GM19395 (cell line): Measurements from ENCODE around the gene ACOXL.

Experiments used
- ATAC-seq: cut with Tn5 transposase; IDR thresholded peaks from one replicate; pipeline ENCODE4 v1.9.1; 2021; ENCODE audit warnings: mild to moderate bottlenecking, moderate library complexity; ENCODE audit not compliant: unreplicated experiment

ACOXL gene

DNA sequence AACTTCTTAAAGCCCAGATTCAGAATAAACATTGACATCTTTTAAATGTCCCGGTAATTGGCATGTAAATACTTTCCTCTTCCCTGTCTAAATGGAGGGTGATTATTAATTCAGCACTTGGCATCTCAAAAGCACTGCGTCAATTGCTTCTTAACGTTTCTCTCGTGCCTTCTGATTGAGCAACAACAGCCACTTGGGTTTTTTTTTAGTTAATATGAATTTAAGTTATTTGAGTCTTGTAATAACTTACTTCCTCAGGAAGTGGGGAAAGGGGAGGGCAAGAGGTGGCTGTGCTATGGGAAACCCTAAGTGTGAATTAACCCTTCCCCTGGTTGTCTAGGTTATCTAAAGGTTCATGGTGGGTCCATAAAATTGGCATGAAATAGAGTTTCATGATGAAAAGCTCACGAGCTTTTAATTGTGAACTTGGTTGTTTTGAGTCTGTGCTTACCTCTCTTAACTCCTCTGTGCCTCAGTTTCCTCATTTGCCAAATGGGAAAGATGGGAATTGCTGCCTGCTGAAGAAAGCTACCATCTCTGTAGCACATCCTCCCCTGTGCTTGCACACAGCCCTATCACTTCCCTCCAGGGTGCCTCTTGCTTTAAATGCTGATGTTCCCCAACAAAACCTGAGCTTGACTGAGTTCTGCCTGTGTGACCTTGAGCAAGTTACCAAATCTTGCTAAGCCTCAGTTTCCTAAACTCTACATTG is 262.0 kb downstream of the ACOXL start:
- no peak for ATAC-seq

DNA sequence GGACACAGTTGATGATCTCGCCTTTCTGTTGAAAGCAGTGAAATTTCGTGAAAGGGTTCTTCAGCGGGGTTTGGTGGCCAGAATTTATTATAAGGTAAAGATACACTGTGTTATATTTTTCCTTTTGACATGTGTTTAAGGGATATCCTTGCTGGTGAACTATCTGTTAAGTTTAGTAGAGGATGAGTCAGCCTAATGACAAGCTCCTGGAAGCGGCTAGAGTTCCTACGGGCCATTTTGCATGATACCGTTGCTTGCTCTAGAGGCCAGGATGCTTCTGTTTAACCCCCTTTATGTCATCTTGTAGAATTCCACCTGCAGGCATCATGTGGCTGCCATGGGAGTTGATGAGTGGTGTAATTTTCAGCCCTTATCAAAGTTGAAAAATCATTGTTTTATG is 263.5 kb downstream of the ACOXL start:
- ATAC-seq: no peak

DNA sequence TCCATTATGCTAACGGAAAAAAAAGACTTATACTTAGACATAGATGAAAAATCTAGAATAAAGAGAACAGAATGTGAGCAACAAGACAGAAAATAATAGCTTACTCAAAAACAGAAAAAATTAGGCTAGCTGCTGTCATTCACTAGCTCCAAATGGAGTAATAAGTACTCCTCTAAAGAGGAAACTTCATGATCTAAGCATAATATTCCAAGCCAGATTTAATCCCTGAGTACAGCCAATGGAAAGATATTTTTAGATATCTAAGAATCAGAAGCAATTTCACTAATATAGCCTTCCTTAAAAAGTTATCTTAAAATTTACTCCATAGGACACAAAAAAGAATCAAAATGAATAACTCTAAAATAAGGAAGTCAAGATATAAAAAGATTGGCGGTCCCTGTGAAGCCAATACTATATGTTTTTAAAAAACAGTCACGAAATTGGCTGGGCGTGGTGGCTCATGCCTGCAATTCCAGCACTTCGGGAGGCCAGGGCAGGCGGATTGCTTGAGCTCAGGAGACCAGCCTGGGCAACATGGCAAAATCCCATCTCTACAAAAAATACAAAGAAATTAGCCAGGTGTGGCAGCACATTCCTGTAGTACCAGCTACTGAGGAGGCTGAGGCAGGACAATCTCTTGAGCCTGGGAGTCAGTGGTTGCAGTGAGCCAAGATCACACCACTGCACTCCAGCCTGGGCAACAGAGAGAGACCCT is 265.1 kb downstream of the ACOXL start:
- no peak for ATAC-seq

DNA sequence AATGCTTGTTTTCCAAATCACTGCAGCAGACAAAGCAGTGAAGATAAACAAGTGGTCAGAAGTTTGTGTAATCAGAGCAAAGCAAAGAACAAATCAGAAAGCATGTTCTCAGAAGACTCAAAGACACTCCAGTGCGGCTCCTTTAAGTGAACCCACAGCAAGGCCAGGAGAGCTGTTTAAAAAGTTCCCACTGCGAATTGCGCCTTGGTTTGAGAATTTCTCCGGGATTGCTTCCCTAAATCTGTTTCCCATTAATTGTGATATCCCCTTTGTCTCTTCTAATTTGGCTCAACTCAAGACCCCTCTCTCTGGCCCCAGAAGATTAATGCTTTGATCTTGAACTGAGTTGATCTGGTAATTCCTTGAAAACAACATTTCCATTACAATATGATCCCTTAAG is 265.9 kb downstream of the ACOXL start:
- ATAC-seq: no peak

DNA sequence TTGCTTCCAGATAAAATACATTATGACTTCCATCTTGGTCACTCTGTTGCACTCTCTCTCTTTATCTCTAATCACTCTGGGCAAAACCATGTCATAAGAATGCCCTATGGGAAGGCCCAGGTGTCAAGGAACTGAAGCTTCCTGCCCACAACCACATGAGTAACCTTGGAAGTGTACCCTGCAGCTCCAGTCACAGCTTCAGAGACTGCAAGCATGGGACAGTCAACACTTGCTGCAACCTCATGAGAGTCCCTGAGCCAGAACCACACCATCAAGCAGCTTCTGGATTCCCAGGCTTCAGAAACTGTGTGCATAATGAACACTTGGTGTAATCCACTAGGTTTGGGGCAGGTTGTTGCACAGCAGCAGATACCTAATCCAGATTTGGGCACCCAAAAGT is 267.3 kb downstream of the ACOXL start:
- no peak for ATAC-seq

DNA sequence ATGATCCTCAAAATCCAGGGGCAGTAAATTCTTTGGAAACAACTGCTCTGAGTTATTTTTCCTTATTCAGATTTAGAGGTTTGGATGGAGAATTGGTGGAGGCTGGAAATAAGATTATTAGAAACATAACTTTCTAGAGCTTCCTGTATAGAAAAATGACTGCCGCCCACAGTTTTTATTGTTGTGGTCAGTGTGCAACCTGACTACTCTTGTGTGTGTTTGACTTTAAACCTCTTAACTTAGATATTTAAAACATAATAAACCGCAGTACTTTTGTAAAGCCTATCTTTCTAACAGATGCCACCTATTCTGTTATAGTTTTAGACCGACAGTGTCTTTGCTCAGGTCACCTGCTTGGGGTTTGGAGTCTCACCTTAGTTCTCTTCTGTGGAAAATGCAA is 272.9 kb downstream of the ACOXL start:
- ATAC-seq: no peak

DNA sequence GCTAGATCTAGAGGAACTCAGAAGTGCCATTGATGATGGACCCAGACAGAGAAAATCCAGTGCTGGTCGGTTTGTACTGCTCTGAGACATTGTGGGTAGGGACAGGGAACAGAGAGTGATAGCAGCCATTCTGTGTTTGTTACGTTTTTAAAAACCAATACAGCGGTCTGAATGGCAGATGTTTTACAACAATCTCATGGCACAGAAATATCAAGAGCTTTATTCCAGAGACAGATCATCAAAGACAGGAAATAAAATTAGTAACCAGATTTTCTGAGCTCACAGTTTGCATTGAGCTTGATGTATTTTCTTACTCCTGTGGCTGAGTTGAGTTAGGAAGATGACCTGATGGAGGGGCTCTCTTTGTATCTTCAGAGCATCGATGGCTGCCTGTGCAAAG is 273.4 kb downstream of the ACOXL start:
- no peak for ATAC-seq

DNA sequence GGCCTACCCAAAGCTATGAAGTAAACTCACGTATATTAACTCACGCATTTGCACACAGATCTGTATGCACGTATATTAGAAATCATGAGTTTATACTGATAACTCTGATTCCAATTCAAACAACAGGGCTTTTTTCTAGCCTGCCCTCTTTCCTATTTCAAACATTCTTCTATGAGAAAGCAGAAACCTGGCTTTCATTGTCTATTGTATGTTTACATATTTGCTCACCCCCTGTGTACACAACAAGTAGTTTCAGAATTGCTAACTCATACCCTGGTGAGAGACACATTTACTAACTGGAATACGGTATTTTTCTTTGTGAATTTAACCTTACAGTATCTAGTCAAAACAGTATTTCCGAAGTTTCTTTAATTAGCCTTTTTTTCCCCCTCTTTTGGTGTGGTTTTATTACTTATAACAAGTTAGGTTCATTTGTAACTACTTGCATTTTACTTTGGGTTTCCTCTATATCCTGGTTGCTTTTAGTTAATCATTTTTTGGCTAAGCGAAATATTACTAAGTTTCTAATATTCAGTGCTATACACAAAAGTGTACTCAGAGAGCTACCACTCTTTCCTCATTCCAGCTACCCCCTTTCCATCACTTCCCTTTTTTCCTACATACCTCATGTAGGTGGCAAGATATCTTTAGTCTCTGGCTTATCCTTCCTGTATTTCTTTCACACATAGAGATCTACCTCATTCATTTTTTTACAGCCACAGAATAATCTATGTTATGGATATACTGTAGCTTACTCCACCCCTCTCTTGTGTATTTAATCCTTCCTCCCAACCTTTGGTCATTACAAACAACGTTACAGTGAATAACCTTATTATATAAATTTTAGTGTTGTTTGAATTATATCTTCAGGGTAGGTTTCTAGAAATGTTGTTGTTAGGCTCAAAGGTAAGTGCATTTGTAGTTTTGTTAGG is 275.6 kb downstream of the ACOXL start:
- no peak for ATAC-seq

DNA sequence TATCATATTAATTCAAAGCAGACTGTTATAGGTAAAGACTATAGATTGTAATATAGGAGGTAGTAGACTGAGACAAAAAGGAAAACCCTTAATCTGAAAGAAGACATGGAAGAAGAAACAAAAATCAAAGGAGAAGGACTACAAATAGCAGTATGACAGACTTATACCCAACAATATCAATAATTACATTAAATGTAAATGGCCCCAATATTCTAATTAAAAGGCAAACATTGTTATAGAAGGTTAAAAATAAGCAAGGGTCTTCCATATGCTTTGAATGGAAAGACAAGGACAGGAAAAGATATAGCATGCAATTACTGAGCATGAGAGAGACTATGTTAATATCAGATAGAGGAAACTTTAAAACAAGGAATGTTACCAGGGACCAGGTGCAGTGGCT is 278.8 kb downstream of the ACOXL start:
- no peak for ATAC-seq

DNA sequence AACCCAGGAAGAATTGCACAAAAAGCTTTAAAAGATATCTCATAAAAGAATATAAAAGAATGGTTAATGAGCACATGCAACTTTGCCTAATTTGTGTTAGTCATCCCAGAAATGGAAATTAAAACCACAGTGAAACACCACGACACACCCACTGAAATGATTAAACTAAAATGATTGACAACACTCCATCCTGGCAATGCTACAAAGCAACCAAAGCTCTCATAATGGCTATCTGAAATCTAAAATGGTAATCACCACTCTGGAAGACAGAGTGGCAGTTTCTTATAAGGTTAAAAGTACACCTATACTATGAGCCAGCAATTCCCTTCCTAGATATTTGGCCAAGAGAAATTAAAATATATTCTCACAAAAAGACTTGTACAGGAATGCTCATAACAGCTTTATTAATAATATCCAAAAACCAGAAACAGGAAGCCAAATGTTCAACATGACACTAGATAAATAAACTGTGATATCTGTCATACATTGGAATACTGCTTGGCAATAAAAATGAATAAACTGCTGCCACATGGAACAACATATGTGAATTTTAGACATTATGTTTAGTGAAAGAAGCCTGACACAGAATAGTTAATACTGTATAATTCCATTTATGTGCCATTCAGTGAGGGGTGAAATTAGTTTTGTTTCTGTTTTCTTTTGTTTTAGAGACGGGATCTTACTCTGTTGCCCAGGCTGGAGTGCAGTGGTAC is 283.1 kb downstream of the ACOXL start:
- ATAC-seq: no peak

DNA sequence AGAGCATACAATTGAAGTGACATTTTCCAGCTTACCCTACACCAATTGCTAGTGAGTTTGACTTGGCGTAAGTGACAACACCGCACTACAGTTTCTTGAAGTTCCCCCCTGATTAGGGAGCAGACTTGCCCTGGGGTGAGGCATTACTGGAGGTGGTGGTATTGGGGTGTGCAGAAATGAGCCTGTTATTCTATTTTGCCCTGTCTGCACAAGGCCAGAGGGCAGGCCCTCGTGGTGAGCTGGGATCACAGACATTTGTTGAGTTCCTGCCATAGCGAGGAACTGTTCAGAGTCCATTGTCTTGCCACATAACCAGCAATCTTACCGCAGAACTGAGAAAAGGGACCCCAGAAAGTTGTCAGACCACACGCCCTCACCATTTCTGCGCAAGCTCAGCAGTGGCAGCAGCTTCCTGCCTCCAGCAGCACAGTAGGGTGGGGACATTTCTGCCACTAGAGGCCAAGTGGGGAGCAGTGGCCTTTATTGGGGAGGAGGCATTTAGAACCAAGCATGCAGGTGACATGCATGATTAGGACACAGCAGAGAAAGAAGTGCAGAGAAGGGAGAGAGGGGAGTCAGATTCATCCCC is 284.8 kb downstream of the ACOXL start:
- ATAC-seq: no peak

DNA sequence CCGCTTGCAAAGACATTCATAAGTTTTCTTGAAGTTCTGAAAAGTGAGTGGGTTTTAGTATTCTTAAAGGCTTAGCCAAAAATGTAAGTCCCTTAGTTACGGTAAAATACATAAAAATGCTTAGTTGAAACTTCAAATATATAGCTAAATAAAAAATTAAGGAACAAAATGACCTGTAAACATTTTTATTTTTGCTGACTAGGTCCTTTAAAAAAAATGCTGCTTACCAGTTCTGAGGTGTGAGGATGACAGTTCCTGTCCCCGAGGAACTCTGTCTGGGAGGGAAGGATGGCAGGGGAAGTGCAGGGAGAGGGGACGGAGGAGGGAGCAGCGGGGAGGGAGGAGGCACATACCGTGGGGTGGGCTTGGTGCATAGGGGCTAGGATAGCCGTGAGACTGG is 285.5 kb downstream of the ACOXL start:
- ATAC-seq: no peak

DNA sequence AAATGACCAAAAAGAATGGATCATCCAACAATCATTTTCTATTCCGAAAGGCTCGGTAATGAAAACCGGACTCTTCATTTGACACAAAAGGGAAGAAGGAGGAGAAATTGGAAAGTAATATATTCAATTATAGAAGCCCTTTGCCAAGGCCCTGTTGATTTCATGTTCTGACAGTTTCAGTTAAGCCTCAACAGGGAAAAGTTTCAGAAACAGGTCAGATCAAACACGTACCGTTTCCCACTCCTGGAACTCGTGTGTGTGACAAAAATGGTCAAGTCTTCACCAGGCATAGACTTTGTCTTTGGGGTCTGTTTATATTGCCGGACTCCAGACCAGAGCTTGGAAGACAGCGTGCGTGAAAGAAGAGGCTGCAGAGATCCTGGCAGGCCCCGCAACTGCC is 287.0 kb downstream of the ACOXL start:
- no peak for ATAC-seq

DNA sequence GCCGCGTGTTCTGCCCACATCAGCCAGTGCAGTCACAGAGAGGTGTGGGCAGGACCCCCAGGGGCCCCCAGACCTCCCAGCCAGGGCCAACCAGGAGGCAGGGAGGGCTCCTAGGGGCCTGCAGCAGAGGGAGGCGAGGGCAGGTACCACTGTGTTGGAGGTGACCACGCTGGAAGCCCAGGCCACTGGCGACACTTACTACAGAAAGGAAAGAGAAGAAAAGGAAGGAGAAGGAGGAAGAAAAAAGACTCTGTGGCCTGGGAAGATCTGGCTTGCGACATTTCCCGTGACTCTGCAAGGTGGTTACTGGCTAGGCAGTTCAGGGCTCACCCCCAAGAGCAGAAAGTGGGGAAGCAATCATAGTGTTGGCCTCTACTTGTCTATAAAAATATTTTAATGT is 290.3 kb downstream of the ACOXL start:
- ATAC-seq: no peak

DNA sequence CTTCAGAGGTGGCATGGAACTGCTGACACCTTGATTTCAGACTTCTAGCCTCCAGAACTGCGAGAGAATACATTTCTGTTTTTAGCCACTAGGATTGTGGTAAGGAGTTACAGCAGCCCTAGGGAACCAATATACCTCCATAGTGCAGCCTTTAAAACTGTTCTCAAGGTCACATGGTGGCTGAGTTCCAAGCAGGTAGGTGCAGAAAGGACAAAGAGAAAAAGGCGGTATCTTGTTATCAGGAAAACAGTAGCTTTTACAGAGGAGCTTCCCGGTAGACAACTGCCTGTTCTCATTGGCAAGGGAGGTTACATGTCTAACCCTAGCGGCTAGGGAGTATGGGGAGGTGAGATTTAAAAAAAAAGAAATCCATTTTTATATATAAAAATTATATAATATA is 292.1 kb downstream of the ACOXL start:
- ATAC-seq: no peak

DNA sequence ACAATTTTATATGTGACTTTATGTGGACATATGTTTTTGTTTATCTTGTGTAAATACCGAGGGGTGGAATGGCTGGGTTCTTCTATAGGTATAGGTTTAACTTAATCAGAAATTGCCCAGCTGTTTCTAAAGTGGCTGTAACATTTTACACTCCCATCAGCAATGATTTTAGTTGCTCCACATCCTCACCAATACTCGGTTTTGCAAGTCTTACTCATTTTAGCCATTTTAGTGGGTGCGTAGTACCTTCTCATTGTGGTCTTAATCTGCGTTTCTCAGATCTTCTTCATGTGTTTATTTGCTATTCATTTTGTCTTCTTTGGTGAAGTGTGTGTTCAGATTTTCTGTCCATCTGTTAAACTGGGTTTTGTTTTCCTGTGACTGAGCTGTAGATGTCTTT is 292.9 kb downstream of the ACOXL start:
- no peak for ATAC-seq

DNA sequence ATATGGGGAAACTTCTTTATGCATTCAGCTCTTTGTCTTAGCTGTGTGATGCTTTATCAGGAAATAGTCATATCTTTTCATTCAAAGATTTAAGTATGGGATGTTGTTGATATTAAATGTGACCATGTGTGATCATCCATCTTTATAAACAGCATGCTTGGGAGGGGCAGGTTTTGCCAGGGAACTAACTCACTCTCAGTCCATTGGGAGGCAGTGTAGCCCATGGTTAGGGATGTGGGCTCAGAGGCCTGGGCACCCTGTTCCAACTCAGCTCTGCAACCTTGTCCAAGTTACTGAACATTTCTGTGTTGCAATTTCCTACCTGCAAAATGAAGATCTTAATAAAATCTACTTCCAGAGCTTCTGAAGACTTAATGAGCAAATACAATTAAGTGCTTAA is 296.3 kb downstream of the ACOXL start:
- no peak for ATAC-seq

DNA sequence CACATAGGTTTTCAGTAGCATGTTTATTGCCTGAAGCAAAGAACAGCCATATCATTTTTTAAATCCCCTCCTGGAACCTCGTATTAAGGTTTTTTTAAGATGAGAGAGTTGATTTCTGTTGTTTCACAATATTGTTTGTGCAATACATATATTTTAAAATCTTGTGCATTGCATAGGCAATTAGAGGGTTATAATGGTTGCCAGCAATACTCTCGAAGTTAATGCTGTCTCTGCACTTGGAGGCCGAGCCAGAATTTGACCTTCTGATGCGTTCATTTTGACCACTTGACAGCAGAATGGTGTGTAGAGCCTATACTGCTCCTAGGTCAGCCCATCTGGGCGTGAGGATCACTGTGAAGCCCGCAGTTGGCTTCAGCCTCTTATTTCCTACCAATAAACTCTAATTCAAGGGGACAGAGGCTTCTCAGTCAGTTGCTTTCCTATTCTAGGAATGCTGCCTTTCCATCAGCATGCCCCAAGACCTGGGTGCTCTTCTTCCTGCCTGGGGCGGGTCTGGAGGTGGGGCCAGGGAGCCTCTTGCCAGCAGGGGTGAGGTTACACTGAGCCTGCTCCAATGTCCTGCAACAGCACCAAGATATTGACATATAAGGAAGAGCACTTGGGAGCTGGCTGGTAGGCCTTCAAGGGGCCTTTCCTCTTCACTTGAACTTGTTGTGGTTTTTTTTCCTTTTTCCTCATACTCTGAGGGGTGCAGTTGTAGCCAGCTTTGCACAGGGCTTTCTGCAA is 297.0 kb downstream of the ACOXL start:
- no peak for ATAC-seq

DNA sequence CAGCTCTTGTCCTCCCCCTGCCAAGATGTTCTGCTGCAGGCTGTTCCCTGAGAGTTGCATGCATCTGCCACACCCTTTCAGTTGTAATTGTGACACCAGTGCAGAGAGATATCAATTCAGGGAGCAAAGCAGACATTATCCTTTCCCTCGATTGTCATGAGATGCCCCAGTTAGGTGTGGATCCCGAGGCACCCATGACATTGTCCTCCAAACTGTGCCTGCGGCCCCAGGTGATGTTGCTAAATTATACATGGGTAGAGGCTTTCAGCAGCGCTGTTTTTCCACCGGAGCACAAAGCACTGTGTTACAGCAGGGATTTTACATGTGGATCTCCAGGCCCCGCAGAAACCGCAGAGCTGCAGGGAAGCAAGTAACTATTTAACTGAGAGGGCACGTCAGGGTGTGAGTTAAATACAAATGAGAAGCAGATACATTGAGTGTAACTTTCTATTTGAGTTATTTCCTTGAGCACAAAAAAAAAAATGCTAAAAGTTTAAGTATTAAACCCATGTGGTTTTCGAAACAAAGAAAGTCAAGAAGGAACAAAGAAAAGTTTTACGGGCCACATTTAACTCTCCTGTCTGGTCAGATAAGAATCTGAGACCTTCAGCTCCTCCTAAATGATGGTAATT is 298.0 kb downstream of the ACOXL start:
- peak; percentile 88 for ATAC-seq

DNA sequence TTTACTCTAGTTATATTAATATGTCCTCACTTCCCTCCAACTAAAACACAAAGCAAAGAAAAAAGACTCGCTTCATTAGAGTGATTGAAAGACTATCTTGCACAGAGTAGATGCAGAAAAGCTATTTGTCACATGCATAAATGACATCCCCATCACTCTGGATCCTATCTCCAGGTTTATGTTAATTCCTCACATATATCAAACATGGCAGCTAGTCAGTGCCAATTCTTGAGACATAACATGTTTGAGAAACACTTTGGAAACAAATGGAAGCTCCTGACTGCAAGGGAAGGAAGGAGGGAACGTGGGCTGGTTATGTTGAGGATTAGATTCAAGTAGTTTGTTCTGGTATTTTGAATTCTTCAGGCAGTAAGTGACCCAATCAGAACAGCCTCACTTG is 298.6 kb downstream of the ACOXL start:
- no peak for ATAC-seq
